WTC11 (cell line): Measurements from ENCODE around the gene MALAT1. TPM values are rescaled to one million over a fixed set of nuclear protein-coding genes. Genes with fewer than 3 reads are reported as not detected.

ENCODE experiments used
- CREB1 ChIP-seq: sonication (generic); formaldehyde crosslinking; IDR thresholded peaks from 2 replicates; pipeline ENCODE4 v1.8.0; 2023; ENCODE audit warnings: mild to moderate bottlenecking, missing genetic modification reagents
- E2F4 ChIP-seq: sonication (generic); formaldehyde crosslinking; IDR thresholded peaks from 2 replicates; pipeline ENCODE4 v1.8.1; 2022; ENCODE audit warnings: low read depth, mild to moderate bottlenecking, moderate library complexity, missing genetic modification reagents, borderline replicate concordance
- ETV6 ChIP-seq: sonication (generic); formaldehyde crosslinking; IDR thresholded peaks from 2 replicates; pipeline ENCODE4 v1.8.1; 2022; ENCODE audit warnings: mild to moderate bottlenecking, missing genetic modification reagents
- FOXK1 ChIP-seq: sonication (generic); formaldehyde crosslinking; IDR thresholded peaks from 2 replicates; pipeline ENCODE4 v1.8.0; 2022; ENCODE audit warnings: mild to moderate bottlenecking, moderate library complexity, missing genetic modification reagents
- IRF2 ChIP-seq: sonication (generic); formaldehyde crosslinking; IDR thresholded peaks from 2 replicates; pipeline ENCODE4 v1.8.0; 2022; ENCODE audit warnings: low read depth, missing genetic modification reagents, borderline replicate concordance
- MAX ChIP-seq: sonication (generic); formaldehyde crosslinking; IDR thresholded peaks from 2 replicates; pipeline ENCODE4 v1.8.0; 2022; ENCODE audit warnings: mild to moderate bottlenecking, missing genetic modification reagents
- NFATC4 ChIP-seq: fragments of 250-450 bp; sonication (Bioruptor Pico); IDR thresholded peaks from 2 replicates; pipeline ENCODE4 v1.9.0; 2021; ENCODE audit warnings: mild to moderate bottlenecking
- TCF7 ChIP-seq: sonication (generic); formaldehyde crosslinking; IDR thresholded peaks from 2 replicates; pipeline ENCODE4 v1.8.0; 2022; ENCODE audit warnings: mild to moderate bottlenecking, low read depth, missing genetic modification reagents, moderate library complexity
- ZNF138 ChIP-seq: sonication (generic); formaldehyde crosslinking; conservative IDR thresholded peaks from 2 replicates; pipeline ENCODE4 v1.8.1; 2022; ENCODE audit warnings: mild to moderate bottlenecking, moderate library complexity, missing genetic modification reagents
- ZNF396 ChIP-seq: fragments of 250-450 bp; sonication (Bioruptor Pico); IDR thresholded peaks from 2 replicates; pipeline ENCODE4 v1.8.0; 2021; ENCODE audit warnings: mild to moderate bottlenecking, moderate library complexity, borderline replicate concordance
- ZNF532 ChIP-seq: fragments of 250-450 bp; sonication (Bioruptor Pico); IDR thresholded peaks from 2 replicates; pipeline ENCODE4 v1.9.0; 2021; ENCODE audit warnings: mild to moderate bottlenecking, borderline replicate concordance
- total RNA-seq: library from RNA; stranded (reverse); gene quantifications from 3 replicates; pipeline ENCODE4 v1.2.3, GENCODE V29; 2021
- TF ChIP-seq, protein P1 (sequence below): sonication (generic); formaldehyde crosslinking; IDR thresholded peaks from 2 replicates; pipeline ENCODE4 v1.8.1; 2022; ENCODE audit warnings: missing genetic modification reagents, borderline replicate concordance
- TF ChIP-seq, protein P2 (sequence below): sonication (generic); formaldehyde crosslinking; IDR thresholded peaks from 2 replicates; pipeline ENCODE4 v1.8.0; 2022; ENCODE audit warnings: mild to moderate bottlenecking, missing genetic modification reagents
- TF ChIP-seq, protein P3 (sequence below): sonication (generic); formaldehyde crosslinking; IDR thresholded peaks from 2 replicates; pipeline ENCODE4 v1.8.1; 2023; ENCODE audit warnings: mild to moderate bottlenecking, missing genetic modification reagents, moderate library complexity
- TF ChIP-seq, protein P4 (sequence below): fragments of 250-450 bp; sonication (Bioruptor Pico); IDR thresholded peaks from 2 replicates; pipeline ENCODE4 v1.9.0; 2021; ENCODE audit warnings: mild to moderate bottlenecking

MALAT1 gene
- total RNA-seq, 1 experiment from 2014 or later: 1,830 TPM

- TF ChIP-seq FOXK1 (CRISPR knock-in tag) (no peak), ETV6 (CRISPR knock-in tag) (no peak), CREB1 (CRISPR knock-in tag) (no peak), ZNF396 (CRISPR knock-in tag) (no peak), ZNF532 (CRISPR knock-in tag) (no peak), IRF2 (CRISPR knock-in tag) (no peak), TCF7 (CRISPR knock-in tag) (no peak), MAX (CRISPR knock-in tag) (0 out of 2 replicates have a peak, but pooled peaks have one; percentile 14), E2F4 (CRISPR knock-in tag) (no peak), NFATC4 (no peak), ZNF138 (CRISPR knock-in tag) (no peak)
- TF ChIP-seq, protein P1, sequence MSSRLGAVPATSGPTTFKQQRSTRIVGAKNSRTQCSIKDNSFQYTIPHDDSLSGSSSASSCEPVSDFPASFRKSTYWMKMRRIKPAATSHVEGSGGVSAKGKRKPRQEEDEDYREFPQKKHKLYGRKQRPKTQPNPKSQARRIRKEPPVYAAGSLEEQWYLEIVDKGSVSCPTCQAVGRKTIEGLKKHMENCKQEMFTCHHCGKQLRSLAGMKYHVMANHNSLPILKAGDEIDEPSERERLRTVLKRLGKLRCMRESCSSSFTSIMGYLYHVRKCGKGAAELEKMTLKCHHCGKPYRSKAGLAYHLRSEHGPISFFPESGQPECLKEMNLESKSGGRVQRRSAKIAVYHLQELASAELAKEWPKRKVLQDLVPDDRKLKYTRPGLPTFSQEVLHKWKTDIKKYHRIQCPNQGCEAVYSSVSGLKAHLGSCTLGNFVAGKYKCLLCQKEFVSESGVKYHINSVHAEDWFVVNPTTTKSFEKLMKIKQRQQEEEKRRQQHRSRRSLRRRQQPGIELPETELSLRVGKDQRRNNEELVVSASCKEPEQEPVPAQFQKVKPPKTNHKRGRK (CRISPR knock-in tag): no peak
- TF ChIP-seq, protein P2, sequence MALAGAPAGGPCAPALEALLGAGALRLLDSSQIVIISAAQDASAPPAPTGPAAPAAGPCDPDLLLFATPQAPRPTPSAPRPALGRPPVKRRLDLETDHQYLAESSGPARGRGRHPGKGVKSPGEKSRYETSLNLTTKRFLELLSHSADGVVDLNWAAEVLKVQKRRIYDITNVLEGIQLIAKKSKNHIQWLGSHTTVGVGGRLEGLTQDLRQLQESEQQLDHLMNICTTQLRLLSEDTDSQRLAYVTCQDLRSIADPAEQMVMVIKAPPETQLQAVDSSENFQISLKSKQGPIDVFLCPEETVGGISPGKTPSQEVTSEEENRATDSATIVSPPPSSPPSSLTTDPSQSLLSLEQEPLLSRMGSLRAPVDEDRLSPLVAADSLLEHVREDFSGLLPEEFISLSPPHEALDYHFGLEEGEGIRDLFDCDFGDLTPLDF (CRISPR knock-in tag): no peak
- TF ChIP-seq, protein P3, sequence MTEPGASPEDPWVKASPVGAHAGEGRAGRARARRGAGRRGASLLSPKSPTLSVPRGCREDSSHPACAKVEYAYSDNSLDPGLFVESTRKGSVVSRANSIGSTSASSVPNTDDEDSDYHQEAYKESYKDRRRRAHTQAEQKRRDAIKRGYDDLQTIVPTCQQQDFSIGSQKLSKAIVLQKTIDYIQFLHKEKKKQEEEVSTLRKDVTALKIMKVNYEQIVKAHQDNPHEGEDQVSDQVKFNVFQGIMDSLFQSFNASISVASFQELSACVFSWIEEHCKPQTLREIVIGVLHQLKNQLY (CRISPR knock-in tag): no peak
- TF ChIP-seq, protein P4, sequence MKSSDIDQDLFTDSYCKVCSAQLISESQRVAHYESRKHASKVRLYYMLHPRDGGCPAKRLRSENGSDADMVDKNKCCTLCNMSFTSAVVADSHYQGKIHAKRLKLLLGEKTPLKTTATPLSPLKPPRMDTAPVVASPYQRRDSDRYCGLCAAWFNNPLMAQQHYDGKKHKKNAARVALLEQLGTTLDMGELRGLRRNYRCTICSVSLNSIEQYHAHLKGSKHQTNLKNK (CRISPR knock-in tag): no peak
Measured at GRCh38 chr11:65489035-65489705, 9.7 kb upstream of the MALAT1 start (continued).
